GM21529 (cell line): ENCODE results near the gene PELI2.

Experiments used
- ATAC-seq: cut with Tn5 transposase; IDR thresholded peaks from one replicate; pipeline ENCODE4 v1.9.1; 2021; ENCODE audit not compliant: unreplicated experiment

Gene PELI2

GRCh38 chr14:56170877-56171422 is 52.7 kb downstream of the PELI2 start:
- no peak for ATAC-seq

- no peak for ATAC-seq
Measured at GRCh38 chr14:56172074-56172473, 53.9 kb downstream of the PELI2 start.

GRCh38 chr14:56172571-56172971 is 54.4 kb downstream of the PELI2 start:
- ATAC-seq, result no peak

GRCh38 chr14:56173365-56173922 is 55.2 kb downstream of the PELI2 start:
- no peak for ATAC-seq

GRCh38 chr14:56175773-56176172 is 57.6 kb downstream of the PELI2 start:
- no peak for ATAC-seq

GRCh38 chr14:56176530-56176929 is 58.3 kb downstream of the PELI2 start:
- ATAC-seq, result no peak

- ATAC-seq, result no peak
Measured at GRCh38 chr14:56177036-56177435, 58.8 kb downstream of the PELI2 start.

GRCh38 chr14:56180754-56181542 is 62.7 kb downstream of the PELI2 start:
- ATAC-seq, result no peak

GRCh38 chr14:56181681-56182085 is 63.5 kb downstream of the PELI2 start:
- no peak for ATAC-seq

GRCh38 chr14:56182410-56182809 is 64.2 kb downstream of the PELI2 start:
- no peak for ATAC-seq

- ATAC-seq, result no peak
Measured at GRCh38 chr14:56183631-56184157, 65.5 kb downstream of the PELI2 start.

- no peak for ATAC-seq
Measured at GRCh38 chr14:56185992-56186391, 67.8 kb downstream of the PELI2 start.

GRCh38 chr14:56187736-56188135 is 69.5 kb downstream of the PELI2 start:
- ATAC-seq, result no peak

- no peak for ATAC-seq
Measured at GRCh38 chr14:56189307-56189706, 71.1 kb downstream of the PELI2 start.

- no peak for ATAC-seq
Measured at GRCh38 chr14:56193347-56193746, 75.1 kb downstream of the PELI2 start.

GRCh38 chr14:56194042-56194441 is 75.8 kb downstream of the PELI2 start:
- no peak for ATAC-seq

GRCh38 chr14:56195223-56195622 is 77.0 kb downstream of the PELI2 start:
- ATAC-seq, result no peak

- ATAC-seq, result peak; percentile 67
Measured at GRCh38 chr14:56195704-56196103, 77.5 kb downstream of the PELI2 start.

- ATAC-seq, result no peak
Measured at GRCh38 chr14:56196274-56196673, 78.1 kb downstream of the PELI2 start.

GRCh38 chr14:56197150-56197549 is 78.9 kb downstream of the PELI2 start:
- ATAC-seq, result no peak

GRCh38 chr14:56198438-56198837 is 80.2 kb downstream of the PELI2 start:
- ATAC-seq, result no peak
